ENCODE measurements around the gene CHST9.

Gene CHST9

GRCh38 chr18:26909599-26910290, 275.4 kb downstream of the CHST9 start:
- H3K27ac ChIP-seq: no peak overlapping the region
- no peak for TF ChIP-seq CTCF (IDR thresholded peaks at IDR 0.05)
- TF ChIP-seq ZFX (IDR thresholded peaks at IDR 0.05; ENCODE audit: borderline replicate concordance): no peak

- H3K27ac ChIP-seq: no peak overlapping the region
- TF ChIP-seq CTCF (IDR thresholded peaks at IDR 0.05) (no peak), ZFX (IDR thresholded peaks at IDR 0.05; ENCODE audit: borderline replicate concordance) (no peak)
These were observed 276.2 kb downstream of the CHST9 start for GRCh38 chr18:26908906-26909305.

- TF ChIP-seq CTCF (IDR thresholded peaks at IDR 0.05): no peak
- TF ChIP-seq ZFX (IDR thresholded peaks at IDR 0.05; ENCODE audit: borderline replicate concordance): no peak
- no peak overlapping the region for H3K27ac ChIP-seq
These were observed 282.8 kb downstream of the CHST9 start for GRCh38 chr18:26902291-26902690.

GRCh38 chr18:26901020-26901419, 284.1 kb downstream of the CHST9 start:
- no peak for TF ChIP-seq CTCF (IDR thresholded peaks at IDR 0.05)
- no peak for TF ChIP-seq ZFX (IDR thresholded peaks at IDR 0.05; ENCODE audit: borderline replicate concordance)

GRCh38 chr18:26894426-26894825, 290.7 kb downstream of the CHST9 start:
- no peak overlapping the region for H3K27ac ChIP-seq
- TF ChIP-seq ZFX (IDR thresholded peaks at IDR 0.05; ENCODE audit: borderline replicate concordance) (no peak), CTCF (IDR thresholded peaks at IDR 0.05) (no peak)

More at GRCh38 chr18:26901020-26901419, 284.1 kb downstream of the CHST9 start:
- no peak overlapping the region for H3K27ac ChIP-seq

GRCh38 chr18:26893996-26894395, 291.1 kb downstream of the CHST9 start:
- TF ChIP-seq ZFX (IDR thresholded peaks at IDR 0.05; ENCODE audit: borderline replicate concordance) (no peak), CTCF (IDR thresholded peaks at IDR 0.05) (no peak)
- H3K27ac ChIP-seq: no peak overlapping the region

GRCh38 chr18:26888259-26888658, 296.8 kb downstream of the CHST9 start:
- no peak overlapping the region for H3K27ac ChIP-seq
- TF ChIP-seq CTCF (IDR thresholded peaks at IDR 0.05) (no peak), ZFX (IDR thresholded peaks at IDR 0.05; ENCODE audit: borderline replicate concordance) (no peak)

Data from 22Rv1 (cell line).